RWPE1 (cell line): ENCODE measurements around the gene GCNT4.

Experiments
- CTCF ChIA-PET: fragments of 350-600 bp; sonication (Branson Sonifier 250); formaldehyde crosslinking; extraction: SDS; loops from one replicate; lab custom pipeline; 2021; lab: Yijun Ruan, JAX
- POLR2A ChIA-PET: fragments of 400-600 bp; formaldehyde crosslinking; extraction: SDS; loops from one replicate; lab custom pipeline; 2020; ENCODE audit warnings: antibody characterized with exemption; ENCODE audit not compliant: low non-redundant PET; lab: Yijun Ruan, JAX
- DNase-seq: peaks from one replicate; pipeline ENCODE4 v3.0.0; 2012; ENCODE audit warnings: low spot score
- H3K27ac ChIP-seq: fragments of 450-650 bp; 2 replicates; pipeline ENCODE4 v1.5.1; 2017
- TF ChIP-seq, protein P1 (sequence below): fragments of 450-650 bp; conservative IDR thresholded peaks from 2 replicates; pipeline ENCODE4 v1.5.1; 2017; ENCODE audit warnings: low read depth, mild to moderate bottlenecking

Gene GCNT4

DNA sequence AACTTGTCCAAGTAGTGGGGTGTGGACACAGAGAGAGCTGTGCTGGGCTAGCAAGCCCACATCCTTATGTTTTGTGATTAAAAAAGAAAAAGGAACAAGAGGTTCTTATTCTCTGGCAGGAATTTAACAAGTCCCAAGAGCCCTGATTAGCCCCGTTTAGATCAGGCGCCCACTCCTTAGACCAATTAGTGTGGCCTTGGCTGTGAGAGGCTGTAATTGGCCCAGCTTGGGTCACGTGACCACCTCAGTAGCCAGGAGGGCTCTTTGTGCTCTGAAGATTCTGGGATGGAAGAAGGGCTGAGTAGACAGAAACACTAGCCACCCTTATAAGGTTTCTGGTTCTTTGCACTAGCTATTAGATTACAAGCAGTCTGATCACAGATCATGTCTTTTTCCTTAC, 31.1 kb downstream of the GCNT4 start:
- no peak for DNase-seq
- no peak overlapping the region for H3K27ac ChIP-seq
- CTCF ChIA-PET = no interaction called here
- POLR2A ChIA-PET = no interaction called here
- TF ChIP-seq, protein P1, sequence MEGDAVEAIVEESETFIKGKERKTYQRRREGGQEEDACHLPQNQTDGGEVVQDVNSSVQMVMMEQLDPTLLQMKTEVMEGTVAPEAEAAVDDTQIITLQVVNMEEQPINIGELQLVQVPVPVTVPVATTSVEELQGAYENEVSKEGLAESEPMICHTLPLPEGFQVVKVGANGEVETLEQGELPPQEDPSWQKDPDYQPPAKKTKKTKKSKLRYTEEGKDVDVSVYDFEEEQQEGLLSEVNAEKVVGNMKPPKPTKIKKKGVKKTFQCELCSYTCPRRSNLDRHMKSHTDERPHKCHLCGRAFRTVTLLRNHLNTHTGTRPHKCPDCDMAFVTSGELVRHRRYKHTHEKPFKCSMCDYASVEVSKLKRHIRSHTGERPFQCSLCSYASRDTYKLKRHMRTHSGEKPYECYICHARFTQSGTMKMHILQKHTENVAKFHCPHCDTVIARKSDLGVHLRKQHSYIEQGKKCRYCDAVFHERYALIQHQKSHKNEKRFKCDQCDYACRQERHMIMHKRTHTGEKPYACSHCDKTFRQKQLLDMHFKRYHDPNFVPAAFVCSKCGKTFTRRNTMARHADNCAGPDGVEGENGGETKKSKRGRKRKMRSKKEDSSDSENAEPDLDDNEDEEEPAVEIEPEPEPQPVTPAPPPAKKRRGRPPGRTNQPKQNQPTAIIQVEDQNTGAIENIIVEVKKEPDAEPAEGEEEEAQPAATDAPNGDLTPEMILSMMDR = no peak

DNA sequence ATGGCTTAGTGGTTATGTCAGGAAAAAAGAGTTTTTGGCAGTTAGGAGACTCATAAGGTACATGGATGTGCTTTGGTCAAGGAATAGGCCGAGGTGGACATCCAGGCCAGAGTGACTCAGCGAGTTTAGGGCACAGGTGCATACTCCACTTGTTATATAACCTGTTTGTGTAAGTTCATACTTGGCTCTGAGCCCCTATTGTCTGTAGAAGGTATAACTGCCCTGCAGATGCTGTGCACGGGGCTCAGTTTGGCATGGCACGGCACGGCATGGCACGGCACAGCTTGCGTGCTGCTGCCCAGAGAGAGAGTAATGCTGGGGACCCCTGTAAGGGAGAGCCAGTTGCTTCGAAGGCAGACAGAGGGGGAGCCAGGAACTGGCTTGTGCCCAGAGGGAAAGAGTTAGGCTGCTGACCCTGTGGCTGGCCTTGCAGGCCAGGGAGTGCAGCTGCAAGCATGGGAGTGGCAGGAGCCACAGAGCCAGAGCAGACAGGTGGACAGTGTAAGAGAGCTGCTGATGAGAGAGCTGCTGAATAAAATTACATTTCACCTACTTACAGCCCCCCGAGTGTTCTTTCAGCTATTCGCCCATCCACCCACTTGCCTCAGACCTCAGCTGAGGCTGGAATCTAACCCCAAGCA, 32.2 kb downstream of the GCNT4 start:
- TF ChIP-seq, protein P1 = no peak
- POLR2A ChIA-PET = interaction anchor here (0.5 kb wide), 1 partner anchor 29 kb away, joined by 3 read pairs; no protein-coding TSS in a partner anchor
- CTCF ChIA-PET = interaction anchor here (0.5 to 1.0 kb wide), 3 partner anchors 15 to 226 kb away, joined by 3 read pairs; no protein-coding TSS in a partner anchor
- H3K27ac ChIP-seq = no peak overlapping the region
- DNase-seq = no peak

DNA sequence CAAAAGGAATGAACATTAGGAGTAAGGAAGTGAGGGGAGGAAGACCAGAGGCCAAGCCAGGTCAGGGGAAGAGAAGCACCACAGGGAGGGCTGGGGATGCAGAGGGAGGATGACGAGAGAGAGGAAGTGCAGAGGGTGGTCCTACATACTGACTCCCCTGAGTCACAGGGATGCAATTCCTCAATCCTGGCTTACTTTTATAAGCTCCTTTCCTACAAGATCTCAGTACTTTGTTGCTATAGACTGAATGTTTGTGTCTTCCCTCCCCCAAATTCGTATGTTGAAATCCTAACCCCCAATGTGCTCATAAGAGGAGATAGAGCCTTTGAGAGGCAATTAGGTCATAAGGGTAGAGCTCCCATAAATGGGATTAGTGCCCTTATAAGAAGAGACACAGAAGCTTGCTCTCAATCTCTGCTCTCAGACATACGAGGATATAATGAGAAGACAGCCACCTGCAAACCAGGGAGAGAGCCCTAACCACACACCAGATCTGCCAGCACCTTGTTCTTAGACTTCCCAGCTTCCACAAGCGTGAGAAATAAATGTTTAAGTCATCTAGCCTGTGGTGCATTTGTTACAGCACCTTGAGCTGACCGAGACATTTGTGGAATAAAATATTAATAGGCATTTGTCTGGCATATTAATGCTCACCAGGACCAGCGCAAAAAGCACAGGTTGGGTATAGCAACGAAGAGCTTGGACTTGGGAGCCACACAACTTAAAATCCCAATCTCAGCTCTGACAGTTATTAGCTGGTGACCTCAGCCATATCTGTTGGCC, 33.4 kb downstream of the GCNT4 start:
- TF ChIP-seq, protein P1 = no peak
- ChIA-PET CTCF (interaction anchor here (0.5 to 1.0 kb wide), 4 partner anchors 36 to 1756 kb away, joined by 3 read pairs; no protein-coding TSS in a partner anchor), POLR2A (interaction anchor here (0.5 kb wide), 1 partner anchor 28 kb away, joined by 3 read pairs; no protein-coding TSS in a partner anchor)
- DNase-seq = no peak
- H3K27ac ChIP-seq = no peak overlapping the region

DNA sequence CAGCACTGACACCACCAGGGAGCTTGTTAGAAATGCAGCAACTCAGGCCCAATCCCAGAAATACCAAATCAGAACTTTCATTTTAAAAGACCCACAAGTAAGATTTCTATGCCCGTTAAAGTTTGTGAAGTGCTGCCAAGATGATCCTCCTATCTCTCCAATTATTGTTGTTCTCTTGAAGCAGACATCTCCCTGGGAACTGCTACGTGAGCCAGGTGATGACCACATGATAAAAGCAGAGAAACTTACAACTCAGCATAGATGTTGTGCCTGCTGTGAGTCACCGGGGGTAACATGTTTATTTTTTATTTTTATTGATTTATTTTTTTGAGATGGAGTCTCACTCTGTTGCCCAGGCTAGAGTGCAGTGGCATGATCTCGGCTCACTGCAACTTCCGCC, 34.4 kb downstream of the GCNT4 start:
- ChIA-PET CTCF (no interaction called here), POLR2A (no interaction called here)
- DNase-seq = no peak
- TF ChIP-seq, protein P1 = no peak
- H3K27ac ChIP-seq = no peak overlapping the region

DNA sequence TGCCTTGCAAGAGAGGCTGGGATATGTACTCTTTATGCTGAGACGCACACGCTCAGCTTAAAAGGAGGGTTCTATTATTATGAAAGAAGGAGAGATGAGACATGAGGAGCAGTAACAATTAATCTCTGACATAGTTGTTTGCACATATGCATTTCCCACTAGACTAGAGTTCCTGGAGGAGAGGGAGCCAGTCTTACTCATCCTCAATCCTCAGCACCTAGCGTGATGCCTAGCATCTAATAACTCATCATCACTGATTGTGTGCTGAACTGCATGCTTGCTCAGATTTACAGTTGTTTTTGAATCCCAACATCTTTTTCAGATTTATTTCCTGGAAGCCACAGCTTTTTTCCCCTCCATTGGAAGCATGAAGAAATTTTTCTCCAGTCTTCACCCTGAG, 35.5 kb downstream of the GCNT4 start:
- ChIA-PET POLR2A (no interaction called here), CTCF (interaction anchor here (0.6 to 1.2 kb wide), 2 partner anchors 85 to 1118 kb away, joined by 3 read pairs; no protein-coding TSS in a partner anchor)
- TF ChIP-seq, protein P1 = no peak
- no peak for DNase-seq
- H3K27ac ChIP-seq = no peak overlapping the region

DNA sequence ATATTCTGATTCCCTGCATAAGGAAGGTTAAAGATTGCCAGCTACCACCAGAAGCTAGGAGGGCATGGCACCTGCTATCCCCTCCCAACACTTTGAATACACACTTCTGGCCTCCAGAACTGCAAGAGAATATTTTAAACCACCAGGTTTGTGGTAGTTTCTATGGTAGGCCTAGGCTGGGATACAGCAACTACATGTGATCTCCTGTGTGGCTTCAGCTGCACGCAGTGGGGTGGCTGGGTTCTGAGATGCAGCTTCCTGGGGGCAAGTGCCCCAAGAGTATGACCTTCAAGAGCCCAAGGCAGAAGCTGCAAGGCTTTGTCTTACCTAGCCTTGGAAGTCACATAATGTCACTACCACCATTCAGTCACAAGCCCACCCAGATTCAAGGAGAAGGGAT, 39.6 kb downstream of the GCNT4 start:
- TF ChIP-seq, protein P1 = no peak
- POLR2A ChIA-PET = no interaction called here

More for the DNA sequence above, 39.6 kb downstream of the GCNT4 start:
- DNase-seq = no peak
- H3K27ac ChIP-seq = no peak overlapping the region
- CTCF ChIA-PET = interaction anchor here (0.7 kb wide), 1 partner anchor 37 kb away, joined by 4 read pairs; no protein-coding TSS in a partner anchor
